SK-N-SH treated with all-trans-retinoic acid at 6 μM for 48 hours (cell line): ENCODE data around the gene LRMDA.

Source experiments
- ARNTL ChIP-seq: fragments of 450-650 bp; formaldehyde crosslinking; IDR thresholded peaks from 2 replicates; pipeline ENCODE4 v1.5.0; 2020; ENCODE audit warnings: low read depth, mild to moderate bottlenecking, moderate library complexity, borderline replicate concordance
- CSDC2 ChIP-seq: fragments of 250-450 bp; sonication (Bioruptor Pico); IDR thresholded peaks from 2 replicates; pipeline ENCODE4 v1.5.0; 2020; ENCODE audit warnings: mild to moderate bottlenecking, moderate library complexity
- ESRRG ChIP-seq: fragments of 250-450 bp; sonication (Bioruptor Pico); IDR thresholded peaks from 2 replicates; pipeline ENCODE4 v1.6.1; 2021; ENCODE audit warnings: mild to moderate bottlenecking
- OSR1 ChIP-seq: fragments of 250-450 bp; sonication (Bioruptor Pico); IDR thresholded peaks from 2 replicates; pipeline ENCODE4 v1.8.0; 2022; ENCODE audit warnings: moderate library complexity, mild to moderate bottlenecking, inconsistent platforms
- SNAI2 ChIP-seq: fragments of 250-450 bp; sonication (Bioruptor Pico); IDR thresholded peaks from 2 replicates; pipeline ENCODE4 v1.5.0; 2020; ENCODE audit warnings: mild to moderate bottlenecking, moderate library complexity
- ZC3H10 ChIP-seq: fragments of 250-450 bp; sonication (Bioruptor Pico); IDR thresholded peaks from 2 replicates; pipeline ENCODE4 v1.5.1; 2021; ENCODE audit warnings: mild to moderate bottlenecking, moderate library complexity
- ZFP3 ChIP-seq: fragments of 250-450 bp; sonication (Bioruptor Pico); IDR thresholded peaks from 2 replicates; pipeline ENCODE4 v1.5.0; 2020; ENCODE audit warnings: mild to moderate bottlenecking, moderate library complexity
- ZFP30 ChIP-seq: fragments of 450-650 bp; formaldehyde crosslinking; IDR thresholded peaks from 2 replicates; pipeline ENCODE4 v1.5.0; 2022; ENCODE audit warnings: mild to moderate bottlenecking, moderate library complexity
- ZNF8 ChIP-seq: fragments of 450-650 bp; formaldehyde crosslinking; IDR thresholded peaks from 2 replicates; pipeline ENCODE4 v1.5.0; 2020; ENCODE audit warnings: mild to moderate bottlenecking, moderate library complexity
- TF ChIP-seq, protein P1 (sequence below): fragments of 250-450 bp; sonication (Bioruptor Pico); IDR thresholded peaks from 2 replicates; pipeline ENCODE4 v1.8.0; 2020; ENCODE audit warnings: mild to moderate bottlenecking, moderate library complexity, borderline replicate concordance
- TF ChIP-seq, protein P2 (sequence below): fragments of 250-450 bp; sonication (Bioruptor Pico); IDR thresholded peaks from 2 replicates; pipeline ENCODE4 v1.8.0; 2021; ENCODE audit warnings: low read depth, mild to moderate bottlenecking, moderate library complexity, borderline replicate concordance
- TF ChIP-seq, protein P3 (sequence below): fragments of 250-450 bp; sonication (Bioruptor Pico); IDR thresholded peaks from 2 replicates; pipeline ENCODE4 v1.5.0; 2020; ENCODE audit warnings: mild to moderate bottlenecking, moderate library complexity
- TF ChIP-seq, protein P4 (sequence below): fragments of 250-450 bp; sonication (Bioruptor Pico); IDR thresholded peaks from 2 replicates; pipeline ENCODE4 v1.5.1; 2020; ENCODE audit warnings: low read depth, mild to moderate bottlenecking, moderate library complexity

DNA sequence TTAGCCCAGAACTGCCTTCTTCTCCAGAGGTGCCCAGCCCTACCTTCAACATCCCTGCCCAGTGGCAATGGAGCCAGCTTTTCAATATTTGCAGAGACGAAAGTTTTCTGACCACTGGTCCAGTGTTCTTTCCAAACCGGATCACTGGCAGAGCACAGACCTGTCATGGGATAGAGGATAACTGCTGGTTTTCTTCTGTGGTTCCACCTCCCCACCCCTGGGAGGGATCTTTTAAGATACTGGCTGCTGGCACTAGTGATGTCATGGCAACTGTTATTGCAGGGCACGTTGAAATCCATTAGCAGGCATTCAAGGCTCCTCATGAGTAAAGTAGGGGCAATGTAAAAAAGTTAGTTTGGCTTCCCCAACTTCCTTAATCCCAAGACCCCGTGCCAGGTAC lies 387.1 kb downstream of the LRMDA start:
- no peak for TF ChIP-seq OSR1 (CRISPR knock-in tag)
- TF ChIP-seq SNAI2 (CRISPR knock-in tag): no peak
- TF ChIP-seq ZNF8 (CRISPR knock-in tag): no peak
- TF ChIP-seq, protein P1, sequence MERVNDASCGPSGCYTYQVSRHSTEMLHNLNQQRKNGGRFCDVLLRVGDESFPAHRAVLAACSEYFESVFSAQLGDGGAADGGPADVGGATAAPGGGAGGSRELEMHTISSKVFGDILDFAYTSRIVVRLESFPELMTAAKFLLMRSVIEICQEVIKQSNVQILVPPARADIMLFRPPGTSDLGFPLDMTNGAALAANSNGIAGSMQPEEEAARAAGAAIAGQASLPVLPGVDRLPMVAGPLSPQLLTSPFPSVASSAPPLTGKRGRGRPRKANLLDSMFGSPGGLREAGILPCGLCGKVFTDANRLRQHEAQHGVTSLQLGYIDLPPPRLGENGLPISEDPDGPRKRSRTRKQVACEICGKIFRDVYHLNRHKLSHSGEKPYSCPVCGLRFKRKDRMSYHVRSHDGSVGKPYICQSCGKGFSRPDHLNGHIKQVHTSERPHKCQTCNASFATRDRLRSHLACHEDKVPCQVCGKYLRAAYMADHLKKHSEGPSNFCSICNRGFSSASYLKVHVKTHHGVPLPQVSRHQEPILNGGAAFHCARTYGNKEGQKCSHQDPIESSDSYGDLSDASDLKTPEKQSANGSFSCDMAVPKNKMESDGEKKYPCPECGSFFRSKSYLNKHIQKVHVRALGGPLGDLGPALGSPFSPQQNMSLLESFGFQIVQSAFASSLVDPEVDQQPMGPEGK (CRISPR knock-in tag): no peak
- no peak for TF ChIP-seq ZC3H10 (CRISPR knock-in tag)
- TF ChIP-seq ZFP30 (CRISPR knock-in tag): no peak
- no peak for TF ChIP-seq ESRRG (CRISPR knock-in tag)
- TF ChIP-seq ARNTL (CRISPR knock-in tag): no peak
- TF ChIP-seq, protein P2, sequence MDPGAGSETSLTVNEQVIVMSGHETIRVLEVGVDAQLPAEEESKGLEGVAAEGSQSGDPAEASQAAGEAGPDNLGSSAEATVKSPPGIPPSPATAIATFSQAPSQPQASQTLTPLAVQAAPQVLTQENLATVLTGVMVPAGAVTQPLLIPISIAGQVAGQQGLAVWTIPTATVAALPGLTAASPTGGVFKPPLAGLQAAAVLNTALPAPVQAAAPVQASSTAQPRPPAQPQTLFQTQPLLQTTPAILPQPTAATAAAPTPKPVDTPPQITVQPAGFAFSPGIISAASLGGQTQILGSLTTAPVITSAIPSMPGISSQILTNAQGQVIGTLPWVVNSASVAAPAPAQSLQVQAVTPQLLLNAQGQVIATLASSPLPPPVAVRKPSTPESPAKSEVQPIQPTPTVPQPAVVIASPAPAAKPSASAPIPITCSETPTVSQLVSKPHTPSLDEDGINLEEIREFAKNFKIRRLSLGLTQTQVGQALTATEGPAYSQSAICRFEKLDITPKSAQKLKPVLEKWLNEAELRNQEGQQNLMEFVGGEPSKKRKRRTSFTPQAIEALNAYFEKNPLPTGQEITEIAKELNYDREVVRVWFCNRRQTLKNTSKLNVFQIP (CRISPR knock-in tag): no peak
- no peak for TF ChIP-seq ZFP3 (CRISPR knock-in tag)
- no peak for TF ChIP-seq CSDC2 (CRISPR knock-in tag)
- TF ChIP-seq, protein P3, sequence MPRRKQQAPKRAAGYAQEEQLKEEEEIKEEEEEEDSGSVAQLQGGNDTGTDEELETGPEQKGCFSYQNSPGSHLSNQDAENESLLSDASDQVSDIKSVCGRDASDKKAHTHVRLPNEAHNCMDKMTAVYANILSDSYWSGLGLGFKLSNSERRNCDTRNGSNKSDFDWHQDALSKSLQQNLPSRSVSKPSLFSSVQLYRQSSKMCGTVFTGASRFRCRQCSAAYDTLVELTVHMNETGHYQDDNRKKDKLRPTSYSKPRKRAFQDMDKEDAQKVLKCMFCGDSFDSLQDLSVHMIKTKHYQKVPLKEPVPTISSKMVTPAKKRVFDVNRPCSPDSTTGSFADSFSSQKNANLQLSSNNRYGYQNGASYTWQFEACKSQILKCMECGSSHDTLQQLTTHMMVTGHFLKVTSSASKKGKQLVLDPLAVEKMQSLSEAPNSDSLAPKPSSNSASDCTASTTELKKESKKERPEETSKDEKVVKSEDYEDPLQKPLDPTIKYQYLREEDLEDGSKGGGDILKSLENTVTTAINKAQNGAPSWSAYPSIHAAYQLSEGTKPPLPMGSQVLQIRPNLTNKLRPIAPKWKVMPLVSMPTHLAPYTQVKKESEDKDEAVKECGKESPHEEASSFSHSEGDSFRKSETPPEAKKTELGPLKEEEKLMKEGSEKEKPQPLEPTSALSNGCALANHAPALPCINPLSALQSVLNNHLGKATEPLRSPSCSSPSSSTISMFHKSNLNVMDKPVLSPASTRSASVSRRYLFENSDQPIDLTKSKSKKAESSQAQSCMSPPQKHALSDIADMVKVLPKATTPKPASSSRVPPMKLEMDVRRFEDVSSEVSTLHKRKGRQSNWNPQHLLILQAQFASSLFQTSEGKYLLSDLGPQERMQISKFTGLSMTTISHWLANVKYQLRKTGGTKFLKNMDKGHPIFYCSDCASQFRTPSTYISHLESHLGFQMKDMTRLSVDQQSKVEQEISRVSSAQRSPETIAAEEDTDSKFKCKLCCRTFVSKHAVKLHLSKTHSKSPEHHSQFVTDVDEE (CRISPR knock-in tag): no peak
- TF ChIP-seq, protein P4, sequence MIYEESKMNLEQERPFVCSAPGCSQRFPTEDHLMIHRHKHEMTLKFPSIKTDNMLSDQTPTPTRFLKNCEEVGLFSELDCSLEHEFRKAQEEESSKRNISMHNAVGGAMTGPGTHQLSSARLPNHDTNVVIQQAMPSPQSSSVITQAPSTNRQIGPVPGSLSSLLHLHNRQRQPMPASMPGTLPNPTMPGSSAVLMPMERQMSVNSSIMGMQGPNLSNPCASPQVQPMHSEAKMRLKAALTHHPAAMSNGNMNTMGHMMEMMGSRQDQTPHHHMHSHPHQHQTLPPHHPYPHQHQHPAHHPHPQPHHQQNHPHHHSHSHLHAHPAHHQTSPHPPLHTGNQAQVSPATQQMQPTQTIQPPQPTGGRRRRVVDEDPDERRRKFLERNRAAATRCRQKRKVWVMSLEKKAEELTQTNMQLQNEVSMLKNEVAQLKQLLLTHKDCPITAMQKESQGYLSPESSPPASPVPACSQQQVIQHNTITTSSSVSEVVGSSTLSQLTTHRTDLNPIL (CRISPR knock-in tag): no peak
